ENCODE data around the gene ATP1B2. TPM values are rescaled to one million over a fixed set of nuclear protein-coding genes. Genes with fewer than 3 reads are reported as not detected.

ATP1B2 gene
- polyA plus RNA-seq, 1 of the 3 experiments (the other 2 are of a cell fraction) = 0.05 TPM

- no peak for DNase-seq
- Histone ChIP-seq H3F3A (replicated peaks; ENCODE audit: insufficient read depth) (peaks cover 4% of the 10 kb centered on the region), H3K27me3 (ENCODE audit: insufficient read depth) (no peaks in the 10 kb centered on the region), H3K27ac (ENCODE audit: low read depth in 2 of 2, low read length in 1 of 2) (no peak overlapping the region), H3K4me3 (ENCODE audit: low read depth in 2 of 2, low read length in 1 of 2) (no peak overlapping the region), H4K20me1 (ENCODE audit: insufficient read depth) (peaks cover 43% of the 10 kb centered on the region), H2AFZ (ENCODE audit: low read depth) (no peak overlapping the region), H3K9ac (no peak overlapping the region), H3K4me1 (ENCODE audit: control insufficient read depth in 1 of 2, insufficient read depth in 2 of 2, low read depth in 1 of 2, low read length in 1 of 2) (peaks cover 0 to 3% of the 10 kb centered on the region in 2 experiments; a peak in 2 of 4 replicates), H3K79me2 (ENCODE audit: insufficient read depth) (peaks cover 69% of the 10 kb centered on the region), H3K36me3 (replicated peaks in 1 of 2; ENCODE audit: control insufficient read depth in 1 of 2, insufficient read depth in 2 of 2, low read length in 1 of 2) (peaks cover 32 to 73% of the 10 kb centered on the region in 2 experiments), H3K9me3 (no peaks in the 10 kb centered on the region), H3K4me2 (no peak overlapping the region), H3K9me2 (no peaks in the 10 kb centered on the region)
- ChIA-PET CTCF (interaction anchor here (1.1 to 2.1 kb wide), 2 partner anchors 17 to 82 kb away, joined by 3 to 8 read pairs; partner anchors contain the start of gene SOX15), POLR2A (no interaction called here)
- WGBS (ENCODE audit: low lambda C conversion rate) = 98% methylated on average over 4 of the region's 4 CpGs
- TF ChIP-seq GABPA (IDR thresholded peaks at IDR 0.05; ENCODE audit: low read depth) = no peak
- TF ChIP-seq SIN3A (IDR thresholded peaks at IDR 0.05; ENCODE audit: borderline replicate concordance, low read depth, low read length) = no peak
- no peak for TF ChIP-seq USF2 (IDR thresholded peaks at IDR 0.05; ENCODE audit: borderline replicate concordance, low read depth, low read length)
- TF ChIP-seq FOXJ3 (CRISPR knock-in tag; IDR thresholded peaks at IDR 0.05) = no peak
- no peak for TF ChIP-seq FOSL2 (IDR thresholded peaks at IDR 0.05; ENCODE audit: borderline replicate concordance, low read depth)
- TF ChIP-seq YY1 (IDR thresholded peaks at IDR 0.05; ENCODE audit: low read depth) = no peak
- TF ChIP-seq IRF3 (IDR thresholded peaks at IDR 0.05; ENCODE audit: low read depth, low read length) = no peak
- TF ChIP-seq RFX5 (IDR thresholded peaks at IDR 0.05; ENCODE audit: low read length) = no peak
- TF ChIP-seq RXRA (IDR thresholded peaks at IDR 0.05; ENCODE audit: borderline replicate concordance, low read depth) = no peak
- no peak for TF ChIP-seq TEAD4 (IDR thresholded peaks at IDR 0.05; ENCODE audit: borderline replicate concordance, insufficient read depth)
- TF ChIP-seq MAX (IDR thresholded peaks at IDR 0.05; ENCODE audit: low read depth) = no peak
- TF ChIP-seq CTCF (IDR thresholded peaks at IDR 0.05) = no peak
- no peak for TF ChIP-seq RCOR1 (IDR thresholded peaks at IDR 0.05; ENCODE audit: low read length)
- no peak for TF ChIP-seq GATA2 (CRISPR knock-in tag; IDR thresholded peaks at IDR 0.05)
- TF ChIP-seq SMC3 (IDR thresholded peaks at IDR 0.05; ENCODE audit: low read depth, low read length) = no peak
- no peak for TF ChIP-seq REST (IDR thresholded peaks at IDR 0.05; ENCODE audit: low read depth, low read length)
- no peak for TF ChIP-seq ZBTB33 (IDR thresholded peaks at IDR 0.05; ENCODE audit: borderline replicate concordance, low read depth)
- no peak for TF ChIP-seq CHD2 (IDR thresholded peaks at IDR 0.05; ENCODE audit: low read length, partially characterized antibody)
- no peak for TF ChIP-seq FOXM1 (IDR thresholded peaks at IDR 0.05; ENCODE audit: low read depth)
Measured at GRCh38 chr17:7606280-7606679, 44.4 kb upstream of the ATP1B2 start.
